Fibroblast of lung (primary cell): ENCODE results near the gene IL1A. TPM values are rescaled to one million over a fixed set of nuclear protein-coding genes. Genes with fewer than 3 reads are reported as not detected.

Experiments
- DNase-seq, 2 donors: peaks; one replicate each; pipeline versions ENCODE4 v3.0.0 to v3.0.0-alpha.2; 2010; ENCODE audit warnings: low read depth in 2 of 2
- H2AFZ ChIP-seq: 2 replicates; pipeline ENCODE4 v1.5.1; 2012; ENCODE audit warnings: low read length, control low read depth, inconsistent platforms
- H3K27ac ChIP-seq: 2 replicates; pipeline ENCODE4 v1.5.1; 2011; ENCODE audit warnings: low read length, control low read depth; ENCODE audit not compliant: insufficient read depth
- H3K27me3 ChIP-seq: 2 replicates; pipeline ENCODE4 v1.5.1; 2011; ENCODE audit warnings: mild to moderate bottlenecking, low read length; ENCODE audit not compliant: control insufficient read depth, insufficient read depth
- H3K36me3 ChIP-seq: 2 replicates; pipeline ENCODE4 v1.5.1; 2011; ENCODE audit warnings: low read length; ENCODE audit not compliant: control insufficient read depth, insufficient read depth
- H3K4me1 ChIP-seq: 2 replicates; pipeline ENCODE4 v1.5.1; 2011; ENCODE audit warnings: low read length; ENCODE audit not compliant: control insufficient read depth, insufficient read depth; ENCODE audit errors: extremely low read depth
- H3K4me2 ChIP-seq: 2 replicates; pipeline ENCODE4 v1.5.1; 2011; ENCODE audit warnings: low read length, control low read depth; ENCODE audit not compliant: insufficient read depth; ENCODE audit errors: extremely low read depth
- H3K4me3 ChIP-seq, 4 experiments: fragments of 200-600 bp in 1 of 4; sonication (generic) in 1 of 4; replicated peaks in 1 of 4; 2 replicates each; pipeline ENCODE4 v1.5.1; 2011 to 2016; ENCODE audit warnings: low read length in 4 of 4, low read depth in 3 of 4, mild to moderate bottlenecking in 3 of 4, control low read depth in 2 of 4, inconsistent platforms in 1 of 4, mixed read lengths in 1 of 4; ENCODE audit not compliant: insufficient read depth in 1 of 4; ENCODE audit errors: control extremely low read depth in 1 of 4
- H3K79me2 ChIP-seq: 2 replicates; pipeline ENCODE4 v1.5.1; 2012; ENCODE audit warnings: mild to moderate bottlenecking, low read length, inconsistent platforms; ENCODE audit not compliant: control insufficient read depth, insufficient read depth
- H3K9ac ChIP-seq: 2 replicates; pipeline ENCODE4 v1.5.1; 2011; ENCODE audit warnings: mild to moderate bottlenecking, low read length, control low read depth; ENCODE audit not compliant: insufficient read depth
- H3K9me3 ChIP-seq: 2 replicates; pipeline ENCODE4 v1.5.1; 2012; ENCODE audit warnings: low read depth, low read length; ENCODE audit not compliant: control insufficient read depth, insufficient read depth
- H4K20me1 ChIP-seq: 2 replicates; pipeline ENCODE4 v1.5.1; 2011; ENCODE audit warnings: low read length; ENCODE audit not compliant: control insufficient read depth, insufficient read depth; ENCODE audit errors: extremely low read depth
- CTCF ChIP-seq, 2 donors: IDR thresholded peaks in 1 of 2; conservative IDR thresholded peaks in 1 of 2; 1 replicate in 1 of 2; 2 replicates in 1 of 2; pipeline ENCODE4 v1.5.1; 2011 to 2012; ENCODE audit warnings: low read length in 2 of 2, control low read depth in 1 of 2, inconsistent platforms in 1 of 2, low read depth in 1 of 2, mild to moderate bottlenecking in 1 of 2
- EZH2 ChIP-seq: IDR thresholded peaks from 2 replicates; pipeline ENCODE4 v1.5.1; 2012; ENCODE audit warnings: low read length, control low read depth, mild to moderate bottlenecking; ENCODE audit errors: missing control alignments
- polyA plus RNA-seq, 2 donors: library from polyadenylated mRNA; depleted of rRNA in 1 of 2; stranded (reverse) in 1 of 2; unstranded in 1 of 2; fragments of >200 nt; gene quantifications; 2 replicates each; pipeline ENCODE4 v1.2.1, GENCODE V29; 2011 to 2012; ENCODE audit warnings: missing spikeins in 1 of 2
- total RNA-seq: library from RNA; depleted of rRNA; stranded (reverse); fragments of >200 nt; gene quantifications from 2 replicates; pipeline ENCODE4 v1.2.1, GENCODE V29; 2014

IL1A gene
- total and polyA plus RNA-seq, 2 donors (not counting 1 experiment from before 2014, with no cell fraction given) = 0.07 to 0.17 TPM

GRCh38 chr2:112805542-112805941 is 21.2 kb upstream of the IL1A start:
- Histone ChIP-seq H3K79me2 (no peaks in the 10 kb centered on the region), H3K4me3 (no peak overlapping the region), H3K27me3 (no peaks in the 10 kb centered on the region), H2AFZ (no peak overlapping the region), H3K36me3 (no peaks in the 10 kb centered on the region), H3K9ac (no peak overlapping the region), H3K4me1 (no peaks in the 10 kb centered on the region), H4K20me1 (no peaks in the 10 kb centered on the region), H3K27ac (no peak overlapping the region), H3K4me2 (no peak overlapping the region), H3K9me3 (no peaks in the 10 kb centered on the region)
- DNase-seq = no peak
- no peak for TF ChIP-seq EZH2
- no peak for TF ChIP-seq CTCF (conservative IDR thresholded peaks at IDR 0.05 in 1 of 2, IDR thresholded peaks at IDR 0.05 in 1 of 2; ENCODE audit: low read depth in 1 of 2, low read length in 2 of 2)

GRCh38 chr2:112803691-112804521 is 19.6 kb upstream of the IL1A start:
- Histone ChIP-seq H3K9me3 (no peaks in the 10 kb centered on the region), H3K27ac (no peak overlapping the region), H4K20me1 (no peaks in the 10 kb centered on the region), H3K9ac (no peak overlapping the region), H3K79me2 (no peaks in the 10 kb centered on the region), H3K4me2 (no peak overlapping the region), H3K4me3 (no peak overlapping the region), H3K4me1 (no peaks in the 10 kb centered on the region), H2AFZ (no peak overlapping the region), H3K36me3 (no peaks in the 10 kb centered on the region), H3K27me3 (no peaks in the 10 kb centered on the region)
- peak; percentile 43 to 77 for DNase-seq
- no peak for TF ChIP-seq EZH2
- TF ChIP-seq CTCF (conservative IDR thresholded peaks at IDR 0.05 in 1 of 2, IDR thresholded peaks at IDR 0.05 in 1 of 2; ENCODE audit: low read depth in 1 of 2, low read length in 2 of 2) = no peak

GRCh38 chr2:112800881-112801583 is 16.7 kb upstream of the IL1A start:
- Histone ChIP-seq H3K4me3 (no peak overlapping the region), H4K20me1 (no peaks in the 10 kb centered on the region), H3K9ac (no peak overlapping the region), H3K27me3 (no peaks in the 10 kb centered on the region), H3K36me3 (no peaks in the 10 kb centered on the region), H3K79me2 (no peaks in the 10 kb centered on the region), H2AFZ (no peak overlapping the region), H3K27ac (no peak overlapping the region), H3K4me1 (no peaks in the 10 kb centered on the region), H3K4me2 (no peak overlapping the region), H3K9me3 (no peaks in the 10 kb centered on the region)
- no peak for TF ChIP-seq EZH2
- TF ChIP-seq CTCF (conservative IDR thresholded peaks at IDR 0.05 in 1 of 2, IDR thresholded peaks at IDR 0.05 in 1 of 2; ENCODE audit: low read depth in 1 of 2, low read length in 2 of 2) = no peak
- DNase-seq = no peak
